SK-N-SH treated with all-trans-retinoic acid at 6 μM for 48 hours (cell line): ENCODE results near the gene PRELID1.

Source experiments
- ARNTL ChIP-seq: fragments of 450-650 bp; formaldehyde crosslinking; IDR thresholded peaks from 2 replicates; pipeline ENCODE4 v1.5.0; 2020; ENCODE audit warnings: low read depth, mild to moderate bottlenecking, moderate library complexity, borderline replicate concordance
- CSDC2 ChIP-seq: fragments of 250-450 bp; sonication (Bioruptor Pico); IDR thresholded peaks from 2 replicates; pipeline ENCODE4 v1.5.0; 2020; ENCODE audit warnings: mild to moderate bottlenecking, moderate library complexity
- ISL1 ChIP-seq: fragments of 250-450 bp; sonication (Bioruptor Pico); IDR thresholded peaks from 2 replicates; pipeline ENCODE4 v2.1.2; 2022; ENCODE audit warnings: mild to moderate bottlenecking, moderate library complexity
- PPARA ChIP-seq: fragments of 250-450 bp; sonication (Bioruptor Pico); IDR thresholded peaks from 2 replicates; pipeline ENCODE4 v1.5.0; 2020; ENCODE audit warnings: mild to moderate bottlenecking, borderline replicate concordance
- RARB ChIP-seq: fragments of 250-450 bp; sonication (Bioruptor Pico); IDR thresholded peaks from 2 replicates; pipeline ENCODE4 v1.8.0; 2021; ENCODE audit warnings: mild to moderate bottlenecking, moderate library complexity
- TCF4 ChIP-seq: fragments of 250-450 bp; sonication (Bioruptor Pico); IDR thresholded peaks from 2 replicates; pipeline ENCODE4 v1.8.0; 2021; ENCODE audit warnings: mild to moderate bottlenecking, moderate library complexity, borderline replicate concordance
- ZC3H10 ChIP-seq: fragments of 250-450 bp; sonication (Bioruptor Pico); IDR thresholded peaks from 2 replicates; pipeline ENCODE4 v1.5.1; 2021; ENCODE audit warnings: mild to moderate bottlenecking, moderate library complexity
- ZFP3 ChIP-seq: fragments of 250-450 bp; sonication (Bioruptor Pico); IDR thresholded peaks from 2 replicates; pipeline ENCODE4 v1.5.0; 2020; ENCODE audit warnings: mild to moderate bottlenecking, moderate library complexity
- ZNF565 ChIP-seq: fragments of 450-650 bp; formaldehyde crosslinking; conservative IDR thresholded peaks from 2 replicates; pipeline ENCODE4 v1.5.0; 2020; ENCODE audit warnings: low read depth, mild to moderate bottlenecking, moderate library complexity
- TF ChIP-seq, protein P1 (sequence below): fragments of 250-450 bp; sonication (Bioruptor Pico); IDR thresholded peaks from 2 replicates; pipeline ENCODE4 v1.8.0; 2020; ENCODE audit warnings: mild to moderate bottlenecking, moderate library complexity, borderline replicate concordance
- TF ChIP-seq, protein P2 (sequence below): fragments of 250-450 bp; sonication (Bioruptor Pico); IDR thresholded peaks from 2 replicates; pipeline ENCODE4 v1.5.1; 2020; ENCODE audit warnings: low read depth, mild to moderate bottlenecking, moderate library complexity
- TF ChIP-seq, protein P3 (sequence below): fragments of 250-450 bp; sonication (Bioruptor Pico); IDR thresholded peaks from 2 replicates; pipeline ENCODE4 v1.8.0; 2021; ENCODE audit warnings: low read depth, mild to moderate bottlenecking, moderate library complexity, borderline replicate concordance

DNA sequence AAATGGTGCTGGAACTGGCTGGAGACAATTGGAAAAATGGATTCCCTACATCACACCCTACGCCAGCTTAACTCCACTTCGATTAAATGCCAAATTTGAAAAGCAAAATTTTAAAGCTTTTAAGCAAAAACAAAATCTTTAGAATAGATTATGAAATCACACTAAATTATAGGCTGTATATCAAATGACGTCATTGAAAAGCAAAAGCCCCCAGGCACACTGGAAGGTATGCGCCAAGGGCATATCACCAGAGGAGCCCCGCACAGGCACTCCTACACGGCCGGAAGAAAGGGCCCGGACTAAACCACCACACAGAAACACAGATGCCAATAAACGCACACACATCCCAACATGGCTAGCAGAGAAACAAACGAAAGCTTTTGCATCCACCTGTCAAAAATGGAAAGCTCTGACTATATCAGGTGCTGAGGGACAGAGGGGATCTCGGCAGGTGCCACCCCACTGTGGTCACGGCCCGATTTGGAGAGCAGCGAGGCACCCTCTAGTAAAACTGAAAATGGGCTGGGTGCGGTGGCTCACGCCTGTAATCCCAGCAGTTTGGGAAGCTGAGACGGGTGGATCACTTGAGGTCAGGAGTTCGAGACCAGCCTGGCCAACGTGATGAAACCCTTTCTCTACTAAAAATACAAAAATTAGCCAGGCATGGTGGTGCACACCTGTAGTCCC lies 25.1 kb downstream of the PRELID1 start:
- TF ChIP-seq ISL1 (CRISPR knock-in tag) (no peak), CSDC2 (CRISPR knock-in tag) (no peak), ZFP3 (no peak), ZC3H10 (no peak), ARNTL (CRISPR knock-in tag) (no peak), ZNF565 (CRISPR knock-in tag) (no peak), RARB (CRISPR knock-in tag) (no peak), TCF4 (CRISPR knock-in tag) (no peak), PPARA (no peak)
- TF ChIP-seq, protein P1, sequence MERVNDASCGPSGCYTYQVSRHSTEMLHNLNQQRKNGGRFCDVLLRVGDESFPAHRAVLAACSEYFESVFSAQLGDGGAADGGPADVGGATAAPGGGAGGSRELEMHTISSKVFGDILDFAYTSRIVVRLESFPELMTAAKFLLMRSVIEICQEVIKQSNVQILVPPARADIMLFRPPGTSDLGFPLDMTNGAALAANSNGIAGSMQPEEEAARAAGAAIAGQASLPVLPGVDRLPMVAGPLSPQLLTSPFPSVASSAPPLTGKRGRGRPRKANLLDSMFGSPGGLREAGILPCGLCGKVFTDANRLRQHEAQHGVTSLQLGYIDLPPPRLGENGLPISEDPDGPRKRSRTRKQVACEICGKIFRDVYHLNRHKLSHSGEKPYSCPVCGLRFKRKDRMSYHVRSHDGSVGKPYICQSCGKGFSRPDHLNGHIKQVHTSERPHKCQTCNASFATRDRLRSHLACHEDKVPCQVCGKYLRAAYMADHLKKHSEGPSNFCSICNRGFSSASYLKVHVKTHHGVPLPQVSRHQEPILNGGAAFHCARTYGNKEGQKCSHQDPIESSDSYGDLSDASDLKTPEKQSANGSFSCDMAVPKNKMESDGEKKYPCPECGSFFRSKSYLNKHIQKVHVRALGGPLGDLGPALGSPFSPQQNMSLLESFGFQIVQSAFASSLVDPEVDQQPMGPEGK (CRISPR knock-in tag) = no peak
- TF ChIP-seq, protein P2, sequence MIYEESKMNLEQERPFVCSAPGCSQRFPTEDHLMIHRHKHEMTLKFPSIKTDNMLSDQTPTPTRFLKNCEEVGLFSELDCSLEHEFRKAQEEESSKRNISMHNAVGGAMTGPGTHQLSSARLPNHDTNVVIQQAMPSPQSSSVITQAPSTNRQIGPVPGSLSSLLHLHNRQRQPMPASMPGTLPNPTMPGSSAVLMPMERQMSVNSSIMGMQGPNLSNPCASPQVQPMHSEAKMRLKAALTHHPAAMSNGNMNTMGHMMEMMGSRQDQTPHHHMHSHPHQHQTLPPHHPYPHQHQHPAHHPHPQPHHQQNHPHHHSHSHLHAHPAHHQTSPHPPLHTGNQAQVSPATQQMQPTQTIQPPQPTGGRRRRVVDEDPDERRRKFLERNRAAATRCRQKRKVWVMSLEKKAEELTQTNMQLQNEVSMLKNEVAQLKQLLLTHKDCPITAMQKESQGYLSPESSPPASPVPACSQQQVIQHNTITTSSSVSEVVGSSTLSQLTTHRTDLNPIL (CRISPR knock-in tag) = no peak
- TF ChIP-seq, protein P3, sequence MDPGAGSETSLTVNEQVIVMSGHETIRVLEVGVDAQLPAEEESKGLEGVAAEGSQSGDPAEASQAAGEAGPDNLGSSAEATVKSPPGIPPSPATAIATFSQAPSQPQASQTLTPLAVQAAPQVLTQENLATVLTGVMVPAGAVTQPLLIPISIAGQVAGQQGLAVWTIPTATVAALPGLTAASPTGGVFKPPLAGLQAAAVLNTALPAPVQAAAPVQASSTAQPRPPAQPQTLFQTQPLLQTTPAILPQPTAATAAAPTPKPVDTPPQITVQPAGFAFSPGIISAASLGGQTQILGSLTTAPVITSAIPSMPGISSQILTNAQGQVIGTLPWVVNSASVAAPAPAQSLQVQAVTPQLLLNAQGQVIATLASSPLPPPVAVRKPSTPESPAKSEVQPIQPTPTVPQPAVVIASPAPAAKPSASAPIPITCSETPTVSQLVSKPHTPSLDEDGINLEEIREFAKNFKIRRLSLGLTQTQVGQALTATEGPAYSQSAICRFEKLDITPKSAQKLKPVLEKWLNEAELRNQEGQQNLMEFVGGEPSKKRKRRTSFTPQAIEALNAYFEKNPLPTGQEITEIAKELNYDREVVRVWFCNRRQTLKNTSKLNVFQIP (CRISPR knock-in tag) = no peak
